HG03025 (cell line): ENCODE data around the gene HDAC9.
A peak's percentile ranks its signal among the peaks of the same experiment; 100 is the strongest.

Source experiments
- ATAC-seq: cut with Tn5 transposase; IDR thresholded peaks from one replicate; pipeline ENCODE4 v1.9.1; 2021; ENCODE audit warnings: mild to moderate bottlenecking, moderate library complexity; ENCODE audit not compliant: unreplicated experiment, low FRiP score

Gene HDAC9

GRCh38 chr7:18866359-18867036 lies 370.9 kb downstream of the HDAC9 start:
- peak; percentile 69 for ATAC-seq

GRCh38 chr7:18872344-18872743 lies 376.8 kb downstream of the HDAC9 start:
- no peak for ATAC-seq

GRCh38 chr7:18873734-18874336 lies 378.3 kb downstream of the HDAC9 start:
- ATAC-seq, result no peak

GRCh38 chr7:18874880-18875279 lies 379.3 kb downstream of the HDAC9 start:
- no peak for ATAC-seq

GRCh38 chr7:18877874-18878273 lies 382.3 kb downstream of the HDAC9 start:
- no peak for ATAC-seq

- ATAC-seq, result no peak
Measured at GRCh38 chr7:18886832-18887231, 391.3 kb downstream of the HDAC9 start.

- ATAC-seq, result no peak
Measured at GRCh38 chr7:18889436-18889835, 393.9 kb downstream of the HDAC9 start.

- ATAC-seq, result no peak
Measured at GRCh38 chr7:18890134-18890533, 394.6 kb downstream of the HDAC9 start.

- no peak for ATAC-seq
Measured at GRCh38 chr7:18890885-18891621, 395.5 kb downstream of the HDAC9 start.

- no peak for ATAC-seq
Measured at GRCh38 chr7:18893156-18893555, 397.6 kb downstream of the HDAC9 start.

GRCh38 chr7:18894155-18894554 lies 398.6 kb downstream of the HDAC9 start:
- no peak for ATAC-seq

GRCh38 chr7:18895456-18895855 lies 399.9 kb downstream of the HDAC9 start:
- ATAC-seq, result no peak

- ATAC-seq, result no peak
Measured at GRCh38 chr7:18896343-18896975, 400.9 kb downstream of the HDAC9 start.

- no peak for ATAC-seq
Measured at GRCh38 chr7:18900236-18900635, 404.7 kb downstream of the HDAC9 start.

- no peak for ATAC-seq
Measured at GRCh38 chr7:18900803-18901202, 405.3 kb downstream of the HDAC9 start.

GRCh38 chr7:18901351-18901750 lies 405.8 kb downstream of the HDAC9 start:
- ATAC-seq, result no peak

- ATAC-seq, result no peak
Measured at GRCh38 chr7:18901982-18902421, 406.5 kb downstream of the HDAC9 start.

- no peak for ATAC-seq
Measured at GRCh38 chr7:18902892-18903291, 407.3 kb downstream of the HDAC9 start.

GRCh38 chr7:18903695-18904094 lies 408.1 kb downstream of the HDAC9 start:
- no peak for ATAC-seq

- no peak for ATAC-seq
Measured at GRCh38 chr7:18905316-18905943, 409.9 kb downstream of the HDAC9 start.

GRCh38 chr7:18906901-18907300 lies 411.4 kb downstream of the HDAC9 start:
- ATAC-seq, result no peak
